CD4-positive, alpha-beta T cell treated with Interferon alpha-2 for 1 hour (primary cell): ENCODE data around the gene NALCN.

Experiments
- DNase-seq, 2 donors: peaks; one replicate each; pipeline ENCODE4 v3.0.0-alpha.2; 2020 to 2022

Gene NALCN

GRCh38 chr13:101271681-101272245 is 144.5 kb downstream of the NALCN start:
- DNase-seq = no peak

DNA sequence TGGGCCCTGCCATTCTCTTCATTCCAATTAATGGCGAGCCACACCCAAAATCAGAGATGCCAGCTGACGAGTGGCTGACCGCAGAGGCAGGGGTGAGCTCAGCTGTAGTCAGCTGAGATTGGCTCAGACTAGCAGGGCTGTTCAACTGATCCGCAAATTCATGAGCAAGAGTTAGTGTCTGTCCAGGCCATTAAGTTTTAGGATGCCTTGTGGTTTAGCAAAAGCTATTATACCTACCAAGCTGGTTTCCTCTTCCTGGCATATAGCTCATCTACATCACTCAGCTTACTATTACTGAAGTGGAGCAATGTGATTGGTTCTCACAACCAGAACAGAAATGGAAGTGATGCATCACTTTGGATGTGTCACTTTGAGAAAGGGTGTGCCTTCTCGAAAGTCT is 148.7 kb downstream of the NALCN start:
- no peak for DNase-seq

DNA sequence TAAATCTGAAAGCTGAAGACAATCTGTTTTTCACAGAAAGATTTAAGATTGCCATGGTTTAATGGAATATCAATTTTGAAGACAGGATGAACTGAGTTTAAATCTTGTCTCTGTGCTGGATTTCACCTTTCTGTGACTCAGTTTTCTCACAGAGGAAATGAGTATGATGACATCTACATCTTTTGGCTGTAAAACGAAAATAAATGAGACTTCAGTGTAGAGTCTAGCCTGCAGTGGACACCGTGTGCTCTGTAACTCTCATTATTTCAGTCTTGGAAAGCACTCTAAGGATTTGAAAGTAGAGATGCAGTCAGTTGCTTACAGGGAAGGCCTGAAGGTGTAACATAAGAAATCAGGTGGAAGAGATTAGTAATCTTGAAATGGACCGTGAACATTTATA is 150.4 kb downstream of the NALCN start:
- no peak for DNase-seq

DNA sequence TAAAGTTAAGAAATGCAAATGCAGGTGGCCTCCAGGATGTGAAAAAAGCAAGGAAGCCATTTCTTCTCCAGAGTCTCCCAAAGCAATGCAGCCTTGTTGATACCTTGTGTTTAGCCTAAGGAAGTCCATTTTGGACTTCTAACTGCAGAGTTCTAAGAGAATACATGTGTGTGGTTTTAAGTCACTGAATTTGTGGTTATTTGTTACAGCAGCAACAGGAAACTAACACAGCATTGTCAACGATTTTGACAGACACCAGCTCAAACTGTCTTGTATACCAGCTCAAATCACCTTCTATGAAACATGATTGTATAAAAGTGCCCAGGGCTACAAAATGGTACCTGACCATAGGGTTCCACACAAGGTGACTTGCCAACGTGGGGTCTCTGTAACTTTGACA is 151.4 kb downstream of the NALCN start:
- DNase-seq = no peak

DNA sequence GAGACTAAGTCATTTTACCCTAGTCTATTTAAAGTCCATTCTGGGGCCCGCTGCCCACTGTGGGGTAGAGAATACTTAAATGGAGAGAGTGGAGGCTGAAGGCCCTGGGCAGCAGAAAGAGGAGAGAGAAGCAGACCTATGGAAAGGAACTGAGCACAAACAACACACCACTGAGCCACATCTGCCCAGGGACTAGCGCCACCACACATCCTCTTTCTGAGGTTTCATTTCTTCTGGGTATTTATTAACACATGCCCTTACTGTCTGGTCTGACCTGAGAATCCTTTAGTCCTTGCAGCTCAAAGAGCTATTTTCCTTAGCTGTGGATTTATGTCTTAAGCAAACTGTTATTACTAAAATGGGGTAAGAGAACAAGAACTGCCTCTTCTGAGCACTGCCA is 154.0 kb downstream of the NALCN start:
- DNase-seq = no peak

GRCh38 chr13:101258509-101258908 is 157.8 kb downstream of the NALCN start:
- no peak for DNase-seq

- DNase-seq = peak in 1 of 2 donors; percentile 11
Measured at GRCh38 chr13:101258071-101258470, 158.2 kb downstream of the NALCN start.

GRCh38 chr13:101248739-101249514 is 167.4 kb downstream of the NALCN start:
- no peak for DNase-seq

- no peak for DNase-seq
Measured at GRCh38 chr13:101242720-101243119, 173.6 kb downstream of the NALCN start.

- DNase-seq = no peak
Measured at GRCh38 chr13:101238555-101238954, 177.8 kb downstream of the NALCN start.

GRCh38 chr13:101231751-101232428 is 184.4 kb downstream of the NALCN start:
- no peak for DNase-seq

- no peak for DNase-seq
Measured at GRCh38 chr13:101230271-101230890, 185.9 kb downstream of the NALCN start.

GRCh38 chr13:101219609-101220265 is 196.6 kb downstream of the NALCN start:
- no peak for DNase-seq

DNA sequence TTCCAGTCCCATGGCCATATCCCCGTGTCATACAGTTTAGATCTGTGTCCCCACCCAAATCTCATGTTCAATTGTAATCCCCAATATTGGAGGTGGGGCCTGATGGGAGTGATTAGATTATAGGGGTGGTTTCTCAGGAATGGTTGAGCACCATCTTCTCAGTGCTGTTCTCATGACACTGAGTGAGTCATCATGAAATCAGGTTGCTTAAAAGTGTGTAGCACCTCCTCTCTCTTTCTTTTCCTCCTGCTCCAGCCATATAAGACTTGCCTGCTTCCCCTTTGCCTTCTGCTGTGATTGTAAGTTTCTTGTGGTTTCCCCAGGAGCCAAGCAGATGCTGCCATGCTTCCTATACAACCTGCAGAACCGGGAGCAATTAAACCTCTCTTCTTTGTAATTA is 197.8 kb downstream of the NALCN start:
- DNase-seq = no peak

GRCh38 chr13:101217086-101217485 is 199.2 kb downstream of the NALCN start:
- no peak for DNase-seq

DNA sequence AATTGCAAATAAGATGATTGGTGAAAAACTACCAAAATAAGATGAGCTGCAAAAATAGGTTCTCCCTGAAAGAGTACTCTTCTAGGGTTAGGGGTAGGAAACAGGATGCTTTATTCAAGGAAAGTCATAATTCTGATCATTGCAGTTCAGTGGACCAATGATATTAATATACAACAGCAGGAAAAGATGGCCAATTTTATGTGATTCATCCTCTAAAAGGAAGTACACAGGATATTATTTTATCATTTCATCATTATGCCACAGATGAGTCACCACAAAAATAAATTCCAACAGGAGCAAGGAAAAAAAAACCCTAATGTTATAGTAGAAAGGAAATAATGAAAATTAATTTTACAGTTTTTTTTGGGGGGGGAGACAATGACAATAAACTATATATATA is 205.0 kb downstream of the NALCN start:
- DNase-seq = no peak

DNA sequence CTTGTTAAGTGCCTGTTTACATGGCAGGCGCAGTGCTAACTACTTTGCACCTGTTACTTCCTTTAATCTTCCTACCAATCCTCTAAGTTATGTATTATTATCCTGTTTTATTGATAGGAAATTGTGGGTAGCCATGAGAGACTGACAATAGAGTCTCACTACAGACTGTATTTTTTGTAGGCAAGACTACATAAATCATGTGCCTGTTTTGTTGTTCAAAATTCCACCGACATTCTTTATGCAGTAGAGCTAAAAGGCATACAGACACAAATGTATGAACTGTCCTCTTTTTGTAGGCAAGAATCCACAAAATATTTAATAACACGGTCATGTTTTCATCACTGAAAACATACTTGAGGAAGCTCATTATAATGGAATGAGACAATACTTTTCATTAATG is 205.5 kb downstream of the NALCN start:
- no peak for DNase-seq

- no peak for DNase-seq
Measured at GRCh38 chr13:101209206-101209893, 207.0 kb downstream of the NALCN start.

DNA sequence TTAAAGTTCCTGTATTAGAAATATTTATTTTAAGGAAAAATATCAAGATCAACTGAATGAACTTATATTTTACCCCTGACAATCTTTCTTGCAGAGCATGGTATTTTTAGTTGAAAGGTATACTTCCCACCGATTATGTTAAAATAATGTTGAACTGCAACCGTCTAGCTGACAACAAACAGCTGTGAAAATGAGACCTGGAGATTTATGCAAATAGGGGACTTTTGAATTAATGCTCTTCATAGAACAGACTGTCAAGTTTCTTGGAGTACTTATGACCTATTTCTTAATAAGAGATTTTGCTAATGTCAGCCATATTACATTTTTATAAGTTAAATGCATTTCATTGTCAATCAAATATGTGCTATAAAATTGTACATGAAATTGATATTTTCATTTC is 210.9 kb downstream of the NALCN start:
- no peak for DNase-seq

DNA sequence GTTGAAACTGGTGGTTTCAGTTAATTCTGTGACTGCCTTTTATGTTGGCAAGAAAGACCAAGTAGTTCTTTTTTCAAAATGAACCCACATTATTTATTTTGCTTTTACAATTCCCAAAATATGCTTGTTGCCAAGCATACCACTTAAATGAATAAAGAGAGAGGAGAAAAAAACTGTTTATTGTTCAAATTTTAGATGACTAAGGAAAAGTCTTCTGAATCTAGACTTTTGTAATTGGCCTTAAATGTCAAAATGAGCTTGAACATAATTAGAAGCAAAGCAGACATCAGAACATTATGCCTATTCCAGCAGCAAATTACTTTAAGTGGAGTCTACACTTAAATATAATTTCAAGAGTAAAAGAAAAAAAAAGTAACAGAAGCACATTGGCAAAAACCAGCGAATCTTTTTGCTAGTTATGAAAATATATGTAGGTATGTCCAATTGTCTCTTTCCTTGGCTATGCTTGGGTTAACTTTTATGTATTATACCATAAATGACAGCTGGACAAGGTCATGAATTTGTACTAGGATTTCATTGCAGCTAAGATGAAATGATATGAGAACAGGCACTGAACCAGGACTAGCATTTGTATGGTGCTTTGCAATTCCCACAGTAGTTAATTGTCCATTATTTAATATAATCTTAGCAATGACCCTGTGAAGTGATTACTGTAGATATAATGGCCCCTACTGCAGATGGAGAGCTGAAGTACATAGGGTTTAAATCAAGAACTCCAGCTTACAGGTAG is 211.9 kb downstream of the NALCN start:
- DNase-seq = no peak

- no peak for DNase-seq
Measured at GRCh38 chr13:101202590-101202989, 213.7 kb downstream of the NALCN start.

- DNase-seq = no peak
Measured at GRCh38 chr13:101190976-101191375, 225.3 kb downstream of the NALCN start.
